Tibial nerve (tissue), 4 donors: Measurements from ENCODE around the gene HS3ST3B1. TPM values are rescaled to one million over a fixed set of nuclear protein-coding genes. Genes with fewer than 3 reads are reported as not detected.

Source experiments
- DNase-seq, 2 donors: peaks; one replicate each; pipeline ENCODE4 v3.0.0-alpha.2; 2019; ENCODE audit warnings: low spot score in 2 of 2
- H3K27ac ChIP-seq, 4 donors: fragments of 200-600 bp; sonication (generic) in 3 of 4; one replicate each; pipeline ENCODE4 v1.5.1; 2017 to 2019; ENCODE audit warnings: mild to moderate bottlenecking in 1 of 4
- H3K27me3 ChIP-seq, 2 donors: fragments of 200-600 bp; sonication (generic) in 1 of 2; one replicate each; pipeline versions ENCODE4 v1.5.1 to v1.6.0; 2017 to 2019
- H3K36me3 ChIP-seq, 3 donors: fragments of 200-600 bp; sonication (generic); one replicate each; pipeline ENCODE4 v1.5.1; 2018 to 2019
- H3K4me1 ChIP-seq, 4 donors: fragments of 200-600 bp; sonication (generic) in 3 of 4; one replicate each; pipeline ENCODE4 v1.5.1; 2017 to 2019
- H3K4me3 ChIP-seq, 4 donors: fragments of 200-600 bp; sonication (generic) in 3 of 4; one replicate each; pipeline ENCODE4 v1.5.1; 2017 to 2019; ENCODE audit warnings: mild to moderate bottlenecking in 1 of 4, moderate library complexity in 1 of 4
- H3K9me3 ChIP-seq, 4 donors: fragments of 200-600 bp; sonication (generic) in 3 of 4; one replicate each; pipeline ENCODE4 v1.5.1; 2017 to 2019
- EP300 ChIP-seq, 2 donors: sonication (generic); formaldehyde crosslinking; IDR thresholded peaks; one replicate each; pipeline ENCODE4 v1.6.1; 2017; ENCODE audit warnings: antibody characterized with exemption in 2 of 2, mild to moderate bottlenecking in 1 of 2
- POLR2A ChIP-seq, 2 donors: fragments of 450-650 bp; IDR thresholded peaks; one replicate each; pipeline ENCODE4 v1.6.1; 2017; ENCODE audit warnings: antibody characterized with exemption in 2 of 2, mild to moderate bottlenecking in 2 of 2, moderate library complexity in 2 of 2
- WGBS, 2 donors: methylation state at CpG; one replicate each; pipeline ENCODE4 v1.1.5; 2018; 5-methylcytosine and 5-hydroxymethylcytosine counted together
- total RNA-seq, 4 donors: library from RNA; depleted of rRNA; stranded (reverse); fragments of >200 nt; gene quantifications; one replicate each; pipeline ENCODE4 v1.1.0, GENCODE V29; 2016
- TF ChIP-seq, protein P1 (sequence below), 5 experiments: fragments of 200-600 bp in 3 of 5; fragments of 450-650 bp in 2 of 5; sonication (generic) in 3 of 5; IDR thresholded peaks; one replicate each; pipeline ENCODE4 v1.5.1; 2016 to 2019; ENCODE audit warnings: antibody characterized with exemption in 5 of 5, mild to moderate bottlenecking in 3 of 5, moderate library complexity in 2 of 5

HS3ST3B1 gene
- total RNA-seq, 4 donors from 2014 or later: 0.39 to 1.1 (median 0.97) TPM

DNA sequence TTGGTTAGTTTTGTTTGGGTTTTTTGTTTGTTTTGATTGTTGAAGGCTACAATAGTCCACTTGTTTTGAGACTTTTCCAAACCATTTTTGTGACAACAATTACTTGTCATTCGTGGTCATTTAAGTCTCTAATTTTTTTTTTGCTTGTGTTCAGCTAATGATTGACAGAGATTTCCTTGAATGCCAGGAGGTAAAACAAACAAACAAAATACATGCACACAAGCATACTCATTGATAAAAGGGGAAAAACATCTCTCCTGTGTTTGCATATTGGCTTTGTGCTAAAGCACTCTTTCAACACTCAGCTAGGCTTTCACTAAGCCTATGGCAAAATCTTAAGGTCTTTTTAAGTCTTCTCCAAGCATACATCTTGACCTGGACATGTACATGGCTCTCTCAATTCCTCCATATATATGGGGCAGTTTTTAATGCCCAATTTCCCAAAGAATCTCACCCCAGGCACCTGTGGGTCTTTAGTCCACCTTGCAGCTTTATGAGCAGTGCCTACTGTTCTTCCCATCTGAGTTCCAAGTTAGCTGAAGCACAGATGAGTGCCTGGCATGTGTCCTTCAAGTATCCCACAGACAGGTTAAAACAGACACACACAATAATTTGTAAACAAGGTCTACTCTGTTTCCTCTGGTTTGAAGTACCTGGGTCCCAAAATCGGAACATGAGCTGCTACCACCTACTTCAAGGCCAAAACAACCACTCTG, 24.2 kb upstream of the HS3ST3B1 start:
- 65 to 66% methylated on average over 2 of the region's 2 CpGs for WGBS, 2 donors

DNA sequence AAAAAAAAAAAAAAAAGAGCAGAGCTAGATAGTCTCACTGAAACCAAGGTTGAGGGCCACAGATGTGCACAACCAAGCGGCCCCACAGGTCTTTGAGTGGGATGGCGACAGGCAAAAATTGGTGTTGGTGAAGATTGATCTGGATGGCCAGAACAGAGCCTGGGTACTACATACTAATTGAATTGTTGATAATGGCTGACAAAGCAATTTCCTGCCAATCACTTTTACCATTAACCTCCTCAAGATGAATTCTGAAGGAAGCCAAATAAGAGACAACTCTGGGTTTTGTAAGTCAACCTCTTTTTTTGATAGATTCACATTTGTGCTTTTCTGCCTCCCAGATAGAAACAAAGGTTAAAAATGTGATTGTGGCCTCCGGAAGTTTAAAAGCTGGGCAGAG, 19.4 kb upstream of the HS3ST3B1 start:
- Histone ChIP-seq H3K4me3 (no peak overlapping the region), H3K9me3 (no peaks in the 10 kb centered on the region), H3K27me3 (no peaks in the 10 kb centered on the region), H3K36me3 (no peaks in the 10 kb centered on the region), H3K4me1 (no peaks in the 10 kb centered on the region), H3K27ac (no peak overlapping the region)
- TF ChIP-seq, protein P1, sequence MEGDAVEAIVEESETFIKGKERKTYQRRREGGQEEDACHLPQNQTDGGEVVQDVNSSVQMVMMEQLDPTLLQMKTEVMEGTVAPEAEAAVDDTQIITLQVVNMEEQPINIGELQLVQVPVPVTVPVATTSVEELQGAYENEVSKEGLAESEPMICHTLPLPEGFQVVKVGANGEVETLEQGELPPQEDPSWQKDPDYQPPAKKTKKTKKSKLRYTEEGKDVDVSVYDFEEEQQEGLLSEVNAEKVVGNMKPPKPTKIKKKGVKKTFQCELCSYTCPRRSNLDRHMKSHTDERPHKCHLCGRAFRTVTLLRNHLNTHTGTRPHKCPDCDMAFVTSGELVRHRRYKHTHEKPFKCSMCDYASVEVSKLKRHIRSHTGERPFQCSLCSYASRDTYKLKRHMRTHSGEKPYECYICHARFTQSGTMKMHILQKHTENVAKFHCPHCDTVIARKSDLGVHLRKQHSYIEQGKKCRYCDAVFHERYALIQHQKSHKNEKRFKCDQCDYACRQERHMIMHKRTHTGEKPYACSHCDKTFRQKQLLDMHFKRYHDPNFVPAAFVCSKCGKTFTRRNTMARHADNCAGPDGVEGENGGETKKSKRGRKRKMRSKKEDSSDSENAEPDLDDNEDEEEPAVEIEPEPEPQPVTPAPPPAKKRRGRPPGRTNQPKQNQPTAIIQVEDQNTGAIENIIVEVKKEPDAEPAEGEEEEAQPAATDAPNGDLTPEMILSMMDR (IDR thresholded peaks at IDR 0.05): no peak
- TF ChIP-seq EP300 (IDR thresholded peaks at IDR 0.05) (no peak), POLR2A (IDR thresholded peaks at IDR 0.05) (no peak)
- 70 to 85% methylated on average over 3 of the region's 3 CpGs for WGBS, 2 donors
- DNase-seq: no peak

More for the DNA sequence above, 24.2 kb upstream of the HS3ST3B1 start:
- H3K9me3 ChIP-seq: peaks cover 0 to 20% (median 2%) of the 10 kb centered on the region in 4 donors
- no peak for DNase-seq
- H3K4me1 ChIP-seq: no peaks in the 10 kb centered on the region
- H3K27ac ChIP-seq: no peak overlapping the region
- no peaks in the 10 kb centered on the region for H3K36me3 ChIP-seq
- no peaks in the 10 kb centered on the region for H3K27me3 ChIP-seq
- no peak overlapping the region for H3K4me3 ChIP-seq
- TF ChIP-seq POLR2A (IDR thresholded peaks at IDR 0.05) (no peak), EP300 (IDR thresholded peaks at IDR 0.05) (no peak)
- TF ChIP-seq, protein P1 (IDR thresholded peaks at IDR 0.05): no peak

DNA sequence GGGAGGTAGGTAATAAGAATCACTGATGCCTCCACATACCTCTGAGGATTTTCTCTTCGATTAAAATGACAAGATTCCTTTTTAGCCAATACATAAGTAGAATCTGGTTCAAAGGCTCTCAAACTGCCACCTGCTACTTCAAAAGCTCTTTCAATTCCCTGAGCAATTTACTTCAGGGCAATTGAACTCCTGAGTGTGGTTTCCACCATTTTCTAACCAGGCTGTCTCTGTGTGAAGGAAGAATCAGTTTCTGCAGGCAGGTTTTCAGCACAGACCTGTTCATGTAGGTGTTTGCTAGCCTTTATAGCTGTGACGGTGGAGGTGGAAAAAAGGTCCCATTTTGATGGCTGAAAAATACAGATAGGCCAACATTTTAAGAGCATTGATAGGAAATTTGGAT, 18.2 kb upstream of the HS3ST3B1 start:
- WGBS, 2 donors: 70 to 71% methylated on average over 2 of the region's 2 CpGs
- TF ChIP-seq, protein P1 (IDR thresholded peaks at IDR 0.05): no peak
- no peak for TF ChIP-seq POLR2A (IDR thresholded peaks at IDR 0.05)
- TF ChIP-seq EP300 (IDR thresholded peaks at IDR 0.05): no peak
- H3K27ac ChIP-seq: no peak overlapping the region
- no peaks in the 10 kb centered on the region for H3K36me3 ChIP-seq
- H3K27me3 ChIP-seq: no peaks in the 10 kb centered on the region
- DNase-seq: no peak
- H3K4me1 ChIP-seq: no peaks in the 10 kb centered on the region
- H3K4me3 ChIP-seq: no peak overlapping the region
- H3K9me3 ChIP-seq: no peaks in the 10 kb centered on the region

DNA sequence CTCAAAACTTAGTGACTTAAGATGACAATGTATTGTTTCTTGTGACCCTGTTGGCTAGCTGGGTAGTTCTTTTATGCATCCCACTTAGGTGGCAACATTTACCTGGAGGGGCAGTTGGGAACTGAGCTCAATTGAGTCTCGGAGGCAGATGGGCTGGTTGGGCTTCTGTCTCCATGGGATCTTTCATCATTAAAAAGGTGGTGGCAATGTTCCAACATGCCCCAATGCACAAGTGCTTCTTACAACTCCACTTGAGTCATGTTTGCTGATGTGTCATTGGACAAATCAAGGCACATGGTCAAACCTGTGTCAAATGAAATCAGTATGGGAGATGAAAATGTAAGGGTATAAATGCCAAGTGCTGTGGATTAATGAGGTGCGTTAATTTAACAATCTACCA, 11.7 kb upstream of the HS3ST3B1 start:
- no peak for TF ChIP-seq POLR2A (IDR thresholded peaks at IDR 0.05)
- Histone ChIP-seq H3K4me3 (no peak overlapping the region), H3K27ac (no peak overlapping the region), H3K36me3 (no peaks in the 10 kb centered on the region), H3K4me1 (no peaks in the 10 kb centered on the region), H3K27me3 (peaks cover 0 to 26% of the 10 kb centered on the region in 2 donors), H3K9me3 (peaks cover 0 to 10% (median 0%) of the 10 kb centered on the region in 4 donors)
- WGBS, 2 donors: 86 to 88% methylated on average over 2 of the region's 2 CpGs
- no peak for DNase-seq

DNA sequence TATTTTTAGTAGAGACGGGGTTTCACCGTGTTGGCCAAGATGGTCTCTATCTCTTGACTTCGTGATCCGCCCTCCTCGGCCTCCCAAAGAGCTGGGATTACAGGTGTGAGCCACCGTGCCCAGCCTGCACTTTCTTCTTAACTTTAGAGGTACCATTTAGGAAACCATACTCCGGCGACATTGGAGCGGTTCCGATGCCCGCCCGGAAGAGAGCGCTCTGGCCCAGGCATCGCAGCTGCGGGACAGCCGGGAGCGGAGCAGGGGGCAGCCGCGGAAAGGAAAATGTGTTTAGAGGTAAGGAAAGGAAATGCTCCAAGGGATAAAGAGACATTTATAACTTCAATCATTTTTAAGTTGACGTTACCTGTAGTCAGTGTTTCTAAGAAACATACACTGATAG, 6.0 kb upstream of the HS3ST3B1 start:
- H3K27ac ChIP-seq: no peak overlapping the region
- H3K27me3 ChIP-seq: peaks cover 3 to 83% of the 10 kb centered on the region in 2 donors
- H3K36me3 ChIP-seq: no peaks in the 10 kb centered on the region
- peaks cover 0 to 10% (median 0%) of the 10 kb centered on the region in 4 donors for H3K9me3 ChIP-seq
- no peak for DNase-seq
- H3K4me1 ChIP-seq: peaks cover 0 to 35% (median 11%) of the 10 kb centered on the region in 4 donors
- TF ChIP-seq, protein P1 (IDR thresholded peaks at IDR 0.05): no peak
- TF ChIP-seq POLR2A (IDR thresholded peaks at IDR 0.05) (no peak), EP300 (IDR thresholded peaks at IDR 0.05) (no peak)
- 34 to 41% methylated on average over 20 of the region's 20 CpGs for WGBS, 2 donors
- no peak overlapping the region for H3K4me3 ChIP-seq
